ENCODE results near the gene LCORL. TPM values are rescaled to one million over a fixed set of nuclear protein-coding genes. Genes with fewer than 3 reads are reported as not detected.
A peak's percentile ranks its signal among the peaks of the same experiment; 100 is the strongest.

LCORL gene
- total RNA-seq: 10 to 100 TPM; 12.9 to 14.9 TPM

DNA sequence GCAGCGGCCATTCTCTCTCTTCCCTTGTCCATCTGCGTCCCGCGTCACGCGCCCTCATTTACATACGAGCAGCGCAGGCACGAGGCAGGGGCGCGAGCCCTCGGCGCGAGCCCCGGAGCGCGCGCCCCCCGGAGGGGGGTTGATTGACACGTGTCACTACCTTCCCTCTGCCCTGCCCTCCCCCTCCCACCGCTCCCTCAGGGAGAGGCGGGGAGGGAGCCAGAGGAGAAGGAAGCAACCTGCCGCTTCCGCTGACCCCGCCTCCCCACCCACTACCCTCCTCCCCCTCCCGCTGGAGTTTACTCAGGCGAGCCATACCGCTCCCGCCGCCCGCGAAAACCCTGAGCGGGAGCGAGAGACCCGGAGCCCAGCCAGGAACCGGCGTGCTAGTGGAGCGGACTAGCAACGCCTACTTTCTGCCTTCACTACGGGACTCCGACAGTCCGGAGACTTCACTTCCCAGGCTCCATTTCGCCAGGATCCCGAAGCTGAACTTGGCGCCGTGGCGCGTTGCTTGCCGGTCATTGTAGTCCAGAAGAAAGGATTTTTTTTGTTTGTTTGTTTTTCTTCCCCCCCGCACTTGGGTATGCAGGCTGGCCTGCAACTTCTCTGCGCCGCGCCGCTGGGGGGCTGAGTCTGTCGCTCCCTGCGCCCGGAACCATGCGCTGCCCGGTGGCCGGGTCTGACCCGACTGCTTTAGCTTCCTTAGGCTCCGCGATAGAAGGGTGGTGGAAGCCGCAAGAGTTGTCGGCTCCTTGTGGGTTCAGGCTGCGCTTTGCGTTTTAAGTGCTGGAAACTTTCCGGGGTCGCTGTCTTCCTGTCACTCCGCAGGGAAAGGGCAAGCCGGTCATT lies at the start of gene LCORL:
Gene LCORL (minus strand): TSS at position 36 of the 852 bp plus-strand sequence. CDS start 4 bp downstream, at position 32.
- DNase-seq (ENCODE audit: low spot score): peak; percentile 94
- H3K4me1 Mint-ChIP-seq (ENCODE audit: low read depth in 2 of 2): peaks cover 15 to 41% of the 10 kb centered on the region in 2 donors
- H3K27me3 Mint-ChIP-seq: peaks cover 3 to 13% of the 10 kb centered on the region in 2 donors
- peak within 1 kb of the TSS; percentile 81 to 83 for H3K27ac Mint-ChIP-seq
- peak within 1 kb of the TSS; percentile 97 for H3K4me3 Mint-ChIP-seq
- ATAC-seq: peak; percentile 88 to 92
- H3K36me3 Mint-ChIP-seq: no peaks in the 10 kb centered on the region
- no peaks in the 10 kb centered on the region for H3K9me3 Mint-ChIP-seq

GRCh38 chr4:18069810-18070209 lies 48.3 kb upstream of the LCORL start:
- H3K9me3 Mint-ChIP-seq: peaks cover 10% of the 10 kb centered on the region
- no peaks in the 10 kb centered on the region for H3K4me1 Mint-ChIP-seq (ENCODE audit: low read depth in 2 of 2)
- peaks cover under 1% of the 10 kb centered on the region for H3K36me3 Mint-ChIP-seq
- no peak overlapping the region for H3K27ac Mint-ChIP-seq
- DNase-seq (ENCODE audit: low spot score): no peak
- H3K27me3 Mint-ChIP-seq: peaks cover 26 to 73% of the 10 kb centered on the region in 2 donors
- H3K4me3 Mint-ChIP-seq: no peak overlapping the region
- ATAC-seq: no peak

- DNase-seq (ENCODE audit: low spot score) (no peak), ATAC-seq (no peak)
- peaks cover 15% of the 10 kb centered on the region for H3K9me3 Mint-ChIP-seq
- H3K27me3 Mint-ChIP-seq: peaks cover 26 to 82% of the 10 kb centered on the region in 2 donors
- H3K27ac Mint-ChIP-seq: no peak overlapping the region
- no peaks in the 10 kb centered on the region for H3K4me1 Mint-ChIP-seq (ENCODE audit: low read depth in 2 of 2)
- H3K4me3 Mint-ChIP-seq: no peak overlapping the region
- peaks cover 21% of the 10 kb centered on the region for H3K36me3 Mint-ChIP-seq
These were observed 45.5 kb upstream of the LCORL start for GRCh38 chr4:18067031-18067430.

GRCh38 chr4:18063079-18063478 lies 41.5 kb upstream of the LCORL start:
- no peak for ATAC-seq
- Mint-ChIP-seq H3K4me3 (no peak overlapping the region), H3K27ac (no peak overlapping the region), H3K4me1 (ENCODE audit: low read depth in 2 of 2) (peaks cover 2 to 3% of the 10 kb centered on the region in 2 donors), H3K36me3 (peaks cover 21% of the 10 kb centered on the region), H3K9me3 (peaks cover 13% of the 10 kb centered on the region), H3K27me3 (peaks cover 17 to 54% of the 10 kb centered on the region in 2 donors)
- DNase-seq (ENCODE audit: low spot score): no peak

- H3K27me3 Mint-ChIP-seq: peaks cover 25 to 43% of the 10 kb centered on the region in 2 donors
- peaks cover 2% of the 10 kb centered on the region for H3K9me3 Mint-ChIP-seq
- H3K4me1 Mint-ChIP-seq (ENCODE audit: low read depth in 2 of 2): peaks cover 6 to 9% of the 10 kb centered on the region in 2 donors
- peak; percentile 43 to 81 for ATAC-seq
- peak overlapping the region; percentile 72 for H3K4me3 Mint-ChIP-seq
- H3K36me3 Mint-ChIP-seq: peaks cover 8% of the 10 kb centered on the region
- peak overlapping the region; percentile 12 to 57 for H3K27ac Mint-ChIP-seq
- no peak for DNase-seq (ENCODE audit: low spot score)
These were observed 36.4 kb upstream of the LCORL start for GRCh38 chr4:18057821-18058533.

- Mint-ChIP-seq H3K4me3 (no peak overlapping the region), H3K4me1 (ENCODE audit: low read depth in 2 of 2) (peaks cover 6 to 9% of the 10 kb centered on the region in 2 donors), H3K9me3 (peaks cover 2% of the 10 kb centered on the region), H3K36me3 (peaks cover 5% of the 10 kb centered on the region), H3K27me3 (peaks cover 31 to 44% of the 10 kb centered on the region in 2 donors), H3K27ac (no peak overlapping the region)
- DNase-seq (ENCODE audit: low spot score) (no peak), ATAC-seq (no peak)
These were observed 34.5 kb upstream of the LCORL start for GRCh38 chr4:18056030-18056429.

- DNase-seq (ENCODE audit: low spot score): no peak
- Mint-ChIP-seq H3K4me3 (no peak overlapping the region), H3K27ac (no peak overlapping the region), H3K27me3 (peaks cover 28 to 49% of the 10 kb centered on the region in 2 donors), H3K4me1 (ENCODE audit: low read depth in 2 of 2) (no peaks in the 10 kb centered on the region), H3K36me3 (peaks cover 5% of the 10 kb centered on the region), H3K9me3 (peaks cover 2% of the 10 kb centered on the region)
- ATAC-seq: no peak
These were observed 30.6 kb upstream of the LCORL start for GRCh38 chr4:18052158-18052557.

DNA sequence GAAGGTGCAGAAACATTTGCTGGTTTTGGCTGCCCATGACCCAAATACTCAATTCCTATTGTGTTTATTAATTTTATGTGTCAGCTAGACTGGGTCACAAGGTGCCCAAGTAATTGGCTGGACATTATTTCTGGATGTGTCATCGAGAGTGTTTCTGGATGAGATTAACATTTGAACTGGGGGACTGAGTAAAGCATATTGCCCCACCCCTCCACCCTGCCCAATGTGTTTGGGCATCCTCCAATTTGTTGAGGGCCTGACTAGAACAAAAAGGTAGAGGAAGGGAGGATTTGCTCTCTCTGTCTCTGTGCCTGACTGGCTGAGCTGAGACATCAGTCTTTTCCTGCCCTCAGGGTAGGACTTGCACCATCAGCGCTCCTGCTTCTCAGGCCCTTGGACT lies 29.7 kb upstream of the LCORL start:
- Mint-ChIP-seq H3K27me3 (peaks cover 28 to 49% of the 10 kb centered on the region in 2 donors), H3K4me3 (no peak overlapping the region), H3K27ac (no peak overlapping the region), H3K9me3 (peaks cover 2% of the 10 kb centered on the region), H3K4me1 (ENCODE audit: low read depth in 2 of 2) (no peaks in the 10 kb centered on the region), H3K36me3 (peaks cover 5% of the 10 kb centered on the region)
- ATAC-seq: no peak
- DNase-seq (ENCODE audit: low spot score): no peak

DNA sequence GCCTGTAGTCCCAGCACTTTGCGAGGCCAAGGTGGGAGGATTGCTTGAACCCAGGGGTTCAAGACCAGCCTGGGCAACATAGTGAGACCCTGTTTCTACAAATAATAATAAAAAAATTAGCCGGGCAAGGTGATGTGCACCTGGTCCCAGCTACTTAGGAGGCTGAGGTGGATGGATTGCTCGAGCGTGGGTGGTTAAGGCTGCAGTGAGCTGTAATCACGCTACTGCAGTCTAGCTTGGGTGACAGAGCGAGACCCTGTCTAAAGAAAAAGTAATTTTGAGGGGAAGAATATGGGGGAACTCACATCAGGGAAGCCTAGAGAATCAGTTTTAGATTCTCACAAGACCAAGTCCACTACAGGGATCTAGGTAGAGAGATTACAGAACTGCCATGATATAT lies 28.9 kb upstream of the LCORL start:
- Mint-ChIP-seq H3K9me3 (peaks cover 2% of the 10 kb centered on the region), H3K4me1 (ENCODE audit: low read depth in 2 of 2) (no peaks in the 10 kb centered on the region), H3K36me3 (peaks cover 3% of the 10 kb centered on the region), H3K27me3 (peaks cover 22 to 41% of the 10 kb centered on the region in 2 donors), H3K4me3 (no peak overlapping the region), H3K27ac (no peak overlapping the region)
- ATAC-seq (no peak), DNase-seq (ENCODE audit: low spot score) (no peak)

DNA sequence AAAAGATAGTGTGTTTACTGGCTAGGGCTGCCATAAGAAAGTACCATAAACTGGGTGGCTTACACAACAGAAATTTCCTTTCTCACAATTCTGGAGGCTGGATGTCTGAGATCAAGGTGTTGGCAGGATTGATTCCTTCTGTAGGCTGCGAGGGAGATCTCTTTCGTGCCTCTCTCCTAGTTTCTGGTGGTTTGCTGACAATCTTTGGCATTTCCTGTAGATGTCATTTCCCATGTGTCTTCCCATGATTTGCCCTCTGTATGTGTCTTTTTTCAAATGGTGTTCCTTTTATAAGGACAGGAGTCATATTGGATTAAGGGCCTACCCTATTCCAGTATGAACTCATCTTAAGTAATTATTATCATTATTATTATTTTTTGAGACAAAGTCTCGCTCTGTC lies 27.9 kb upstream of the LCORL start:
- Mint-ChIP-seq H3K36me3 (no peaks in the 10 kb centered on the region), H3K4me3 (no peak overlapping the region), H3K27ac (no peak overlapping the region), H3K9me3 (peaks cover 2% of the 10 kb centered on the region), H3K4me1 (ENCODE audit: low read depth in 2 of 2) (no peaks in the 10 kb centered on the region), H3K27me3 (peaks cover 20 to 40% of the 10 kb centered on the region in 2 donors)
- no peak for ATAC-seq
- no peak for DNase-seq (ENCODE audit: low spot score)

GRCh38 chr4:18042754-18043153 lies 21.2 kb upstream of the LCORL start:
- DNase-seq (ENCODE audit: low spot score) (no peak), ATAC-seq (no peak)
- H3K4me3 Mint-ChIP-seq: no peak overlapping the region
- H3K4me1 Mint-ChIP-seq (ENCODE audit: low read depth in 2 of 2): peaks cover 0 to 4% of the 10 kb centered on the region in 2 donors
- H3K27ac Mint-ChIP-seq: no peak overlapping the region
- no peaks in the 10 kb centered on the region for H3K9me3 Mint-ChIP-seq
- H3K27me3 Mint-ChIP-seq: peaks cover 18 to 23% of the 10 kb centered on the region in 2 donors
- H3K36me3 Mint-ChIP-seq: no peaks in the 10 kb centered on the region

- Mint-ChIP-seq H3K27ac (no peak overlapping the region), H3K4me3 (no peak overlapping the region), H3K9me3 (no peaks in the 10 kb centered on the region), H3K4me1 (ENCODE audit: low read depth in 2 of 2) (peaks cover 0 to 4% of the 10 kb centered on the region in 2 donors), H3K27me3 (peaks cover 19 to 23% of the 10 kb centered on the region in 2 donors), H3K36me3 (no peaks in the 10 kb centered on the region)
- ATAC-seq (no peak), DNase-seq (ENCODE audit: low spot score) (no peak)
These were observed 20.5 kb upstream of the LCORL start for GRCh38 chr4:18042012-18042411.

GRCh38 chr4:18041114-18041513 lies 19.6 kb upstream of the LCORL start:
- DNase-seq (ENCODE audit: low spot score): no peak
- H3K27ac Mint-ChIP-seq: no peak overlapping the region
- H3K36me3 Mint-ChIP-seq: no peaks in the 10 kb centered on the region
- H3K9me3 Mint-ChIP-seq: no peaks in the 10 kb centered on the region
- peaks cover 21 to 23% of the 10 kb centered on the region in 2 donors for H3K27me3 Mint-ChIP-seq
- no peak overlapping the region for H3K4me3 Mint-ChIP-seq
- ATAC-seq: no peak
- peaks cover 0 to 4% of the 10 kb centered on the region in 2 donors for H3K4me1 Mint-ChIP-seq (ENCODE audit: low read depth in 2 of 2)

DNA sequence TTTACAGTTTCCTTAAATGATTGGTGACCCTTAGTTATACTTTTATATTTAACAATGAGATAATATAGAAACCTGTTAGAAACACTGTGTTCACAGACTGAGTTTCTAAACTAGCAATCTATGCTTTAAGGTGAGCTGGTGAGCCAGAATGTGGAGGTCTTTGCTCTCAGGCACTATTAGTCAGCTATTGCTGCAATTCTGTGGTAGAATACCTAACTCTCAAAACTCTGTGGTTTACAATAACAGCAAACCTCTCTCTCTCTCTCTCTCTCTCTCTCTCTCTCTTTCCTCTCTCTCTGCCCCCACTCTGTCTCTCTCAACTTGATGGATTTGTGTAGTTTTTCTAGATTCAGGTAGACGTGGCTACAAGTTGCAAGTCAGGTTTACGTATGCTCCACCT lies 17.6 kb upstream of the LCORL start:
- peaks cover 0 to 4% of the 10 kb centered on the region in 2 donors for H3K4me1 Mint-ChIP-seq (ENCODE audit: low read depth in 2 of 2)
- H3K4me3 Mint-ChIP-seq: no peak overlapping the region
- no peak for DNase-seq (ENCODE audit: low spot score)
- peaks cover 29 to 31% of the 10 kb centered on the region in 2 donors for H3K27me3 Mint-ChIP-seq
- H3K27ac Mint-ChIP-seq: no peak overlapping the region
- H3K9me3 Mint-ChIP-seq: no peaks in the 10 kb centered on the region
- ATAC-seq: no peak
- H3K36me3 Mint-ChIP-seq: no peaks in the 10 kb centered on the region
